ENCODE results near the gene CDH23. TPM values are rescaled to one million over a fixed set of nuclear protein-coding genes. Genes with fewer than 3 reads are reported as not detected.

Gene CDH23
- total and polyA plus RNA-seq, 2 of the 8 experiments (the other 6 are each of a cell fraction or from before 2014, with no cell fraction given): 1.9 to 4.9 TPM

DNA sequence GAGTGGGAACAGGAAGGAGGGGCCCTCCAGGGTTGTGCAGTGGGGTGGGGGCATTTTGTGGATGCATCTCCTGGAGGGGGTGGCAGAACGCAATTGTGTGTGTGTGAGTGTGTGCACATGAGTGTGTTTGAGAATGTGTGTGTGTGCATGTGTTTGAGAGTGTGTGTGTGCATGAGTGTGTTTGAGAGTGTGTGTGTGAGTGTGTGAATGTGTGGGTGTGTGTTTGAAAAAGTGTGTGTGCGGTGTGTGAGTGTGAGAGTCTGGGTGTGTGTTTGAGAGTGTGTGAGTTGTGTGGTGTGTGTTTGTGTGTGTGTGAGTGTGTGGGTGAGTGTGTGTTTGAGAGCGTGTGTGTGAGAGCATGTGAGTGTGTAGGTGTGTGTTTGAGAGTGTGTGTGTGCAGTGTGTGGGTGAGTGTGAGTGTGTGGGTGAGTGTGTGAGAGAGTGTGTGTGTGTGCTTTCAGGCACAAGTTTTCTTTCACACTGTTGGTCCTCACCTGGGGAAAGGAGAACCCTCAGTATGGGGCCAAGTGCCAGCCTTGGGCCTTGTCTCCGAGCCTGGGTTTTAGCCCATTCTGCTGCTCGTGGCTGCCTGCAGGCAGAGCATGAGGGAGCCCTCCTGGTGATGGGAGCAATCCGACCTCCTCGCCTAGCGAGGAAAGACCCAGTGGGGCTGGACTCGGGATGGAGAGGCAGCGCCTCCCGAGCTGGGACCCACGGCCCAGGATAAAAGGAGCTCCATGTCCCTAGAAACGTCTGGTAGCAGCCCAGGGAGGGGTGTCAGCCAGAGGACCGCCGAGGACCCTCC, 35.6 kb downstream of the CDH23 start (continued):
- TF ChIP-seq, protein P1, sequence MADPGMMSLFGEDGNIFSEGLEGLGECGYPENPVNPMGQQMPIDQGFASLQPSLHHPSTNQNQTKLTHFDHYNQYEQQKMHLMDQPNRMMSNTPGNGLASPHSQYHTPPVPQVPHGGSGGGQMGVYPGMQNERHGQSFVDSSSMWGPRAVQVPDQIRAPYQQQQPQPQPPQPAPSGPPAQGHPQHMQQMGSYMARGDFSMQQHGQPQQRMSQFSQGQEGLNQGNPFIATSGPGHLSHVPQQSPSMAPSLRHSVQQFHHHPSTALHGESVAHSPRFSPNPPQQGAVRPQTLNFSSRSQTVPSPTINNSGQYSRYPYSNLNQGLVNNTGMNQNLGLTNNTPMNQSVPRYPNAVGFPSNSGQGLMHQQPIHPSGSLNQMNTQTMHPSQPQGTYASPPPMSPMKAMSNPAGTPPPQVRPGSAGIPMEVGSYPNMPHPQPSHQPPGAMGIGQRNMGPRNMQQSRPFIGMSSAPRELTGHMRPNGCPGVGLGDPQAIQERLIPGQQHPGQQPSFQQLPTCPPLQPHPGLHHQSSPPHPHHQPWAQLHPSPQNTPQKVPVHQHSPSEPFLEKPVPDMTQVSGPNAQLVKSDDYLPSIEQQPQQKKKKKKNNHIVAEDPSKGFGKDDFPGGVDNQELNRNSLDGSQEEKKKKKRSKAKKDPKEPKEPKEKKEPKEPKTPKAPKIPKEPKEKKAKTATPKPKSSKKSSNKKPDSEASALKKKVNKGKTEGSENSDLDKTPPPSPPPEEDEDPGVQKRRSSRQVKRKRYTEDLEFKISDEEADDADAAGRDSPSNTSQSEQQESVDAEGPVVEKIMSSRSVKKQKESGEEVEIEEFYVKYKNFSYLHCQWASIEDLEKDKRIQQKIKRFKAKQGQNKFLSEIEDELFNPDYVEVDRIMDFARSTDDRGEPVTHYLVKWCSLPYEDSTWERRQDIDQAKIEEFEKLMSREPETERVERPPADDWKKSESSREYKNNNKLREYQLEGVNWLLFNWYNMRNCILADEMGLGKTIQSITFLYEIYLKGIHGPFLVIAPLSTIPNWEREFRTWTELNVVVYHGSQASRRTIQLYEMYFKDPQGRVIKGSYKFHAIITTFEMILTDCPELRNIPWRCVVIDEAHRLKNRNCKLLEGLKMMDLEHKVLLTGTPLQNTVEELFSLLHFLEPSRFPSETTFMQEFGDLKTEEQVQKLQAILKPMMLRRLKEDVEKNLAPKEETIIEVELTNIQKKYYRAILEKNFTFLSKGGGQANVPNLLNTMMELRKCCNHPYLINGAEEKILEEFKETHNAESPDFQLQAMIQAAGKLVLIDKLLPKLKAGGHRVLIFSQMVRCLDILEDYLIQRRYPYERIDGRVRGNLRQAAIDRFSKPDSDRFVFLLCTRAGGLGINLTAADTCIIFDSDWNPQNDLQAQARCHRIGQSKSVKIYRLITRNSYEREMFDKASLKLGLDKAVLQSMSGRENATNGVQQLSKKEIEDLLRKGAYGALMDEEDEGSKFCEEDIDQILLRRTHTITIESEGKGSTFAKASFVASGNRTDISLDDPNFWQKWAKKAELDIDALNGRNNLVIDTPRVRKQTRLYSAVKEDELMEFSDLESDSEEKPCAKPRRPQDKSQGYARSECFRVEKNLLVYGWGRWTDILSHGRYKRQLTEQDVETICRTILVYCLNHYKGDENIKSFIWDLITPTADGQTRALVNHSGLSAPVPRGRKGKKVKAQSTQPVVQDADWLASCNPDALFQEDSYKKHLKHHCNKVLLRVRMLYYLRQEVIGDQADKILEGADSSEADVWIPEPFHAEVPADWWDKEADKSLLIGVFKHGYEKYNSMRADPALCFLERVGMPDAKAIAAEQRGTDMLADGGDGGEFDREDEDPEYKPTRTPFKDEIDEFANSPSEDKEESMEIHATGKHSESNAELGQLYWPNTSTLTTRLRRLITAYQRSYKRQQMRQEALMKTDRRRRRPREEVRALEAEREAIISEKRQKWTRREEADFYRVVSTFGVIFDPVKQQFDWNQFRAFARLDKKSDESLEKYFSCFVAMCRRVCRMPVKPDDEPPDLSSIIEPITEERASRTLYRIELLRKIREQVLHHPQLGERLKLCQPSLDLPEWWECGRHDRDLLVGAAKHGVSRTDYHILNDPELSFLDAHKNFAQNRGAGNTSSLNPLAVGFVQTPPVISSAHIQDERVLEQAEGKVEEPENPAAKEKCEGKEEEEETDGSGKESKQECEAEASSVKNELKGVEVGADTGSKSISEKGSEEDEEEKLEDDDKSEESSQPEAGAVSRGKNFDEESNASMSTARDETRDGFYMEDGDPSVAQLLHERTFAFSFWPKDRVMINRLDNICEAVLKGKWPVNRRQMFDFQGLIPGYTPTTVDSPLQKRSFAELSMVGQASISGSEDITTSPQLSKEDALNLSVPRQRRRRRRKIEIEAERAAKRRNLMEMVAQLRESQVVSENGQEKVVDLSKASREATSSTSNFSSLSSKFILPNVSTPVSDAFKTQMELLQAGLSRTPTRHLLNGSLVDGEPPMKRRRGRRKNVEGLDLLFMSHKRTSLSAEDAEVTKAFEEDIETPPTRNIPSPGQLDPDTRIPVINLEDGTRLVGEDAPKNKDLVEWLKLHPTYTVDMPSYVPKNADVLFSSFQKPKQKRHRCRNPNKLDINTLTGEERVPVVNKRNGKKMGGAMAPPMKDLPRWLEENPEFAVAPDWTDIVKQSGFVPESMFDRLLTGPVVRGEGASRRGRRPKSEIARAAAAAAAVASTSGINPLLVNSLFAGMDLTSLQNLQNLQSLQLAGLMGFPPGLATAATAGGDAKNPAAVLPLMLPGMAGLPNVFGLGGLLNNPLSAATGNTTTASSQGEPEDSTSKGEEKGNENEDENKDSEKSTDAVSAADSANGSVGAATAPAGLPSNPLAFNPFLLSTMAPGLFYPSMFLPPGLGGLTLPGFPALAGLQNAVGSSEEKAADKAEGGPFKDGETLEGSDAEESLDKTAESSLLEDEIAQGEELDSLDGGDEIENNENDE (IDR thresholded peaks at IDR 0.05; ENCODE audit: insufficient replicate concordance, low read length): no peak
- TF ChIP-seq POLR2A (IDR thresholded peaks at IDR 0.05; ENCODE audit: control extremely low read depth in 1 of 2, low read depth in 2 of 2, low read length in 2 of 2): no peak
- no peak for TF ChIP-seq KDM5A (IDR thresholded peaks at IDR 0.05; ENCODE audit: low read length)
- TF ChIP-seq TBP (IDR thresholded peaks at IDR 0.05; ENCODE audit: low read depth, low read length): no peak
- TF ChIP-seq TCF12 (IDR thresholded peaks at IDR 0.05; ENCODE audit: low read depth, low read length): no peak
- TF ChIP-seq, protein P2, sequence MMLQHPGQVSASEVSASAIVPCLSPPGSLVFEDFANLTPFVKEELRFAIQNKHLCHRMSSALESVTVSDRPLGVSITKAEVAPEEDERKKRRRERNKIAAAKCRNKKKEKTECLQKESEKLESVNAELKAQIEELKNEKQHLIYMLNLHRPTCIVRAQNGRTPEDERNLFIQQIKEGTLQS (IDR thresholded peaks at IDR 0.05; ENCODE audit: insufficient read depth, low read depth, low read length): no peak
- TF ChIP-seq SP1 (IDR thresholded peaks at IDR 0.05; ENCODE audit: low read depth, low read length): no peak
- no peak for TF ChIP-seq RNF2 (IDR thresholded peaks at IDR 0.05; ENCODE audit: borderline replicate concordance, low read depth, low read length, missing control alignments, poor library complexity, severe bottlenecking)
- TF ChIP-seq CBX8 (IDR thresholded peaks at IDR 0.05; ENCODE audit: borderline replicate concordance, low read depth, low read length): no peak
- TF ChIP-seq RBBP5 (IDR thresholded peaks at IDR 0.05; ENCODE audit: borderline replicate concordance, low read depth, low read length): no peak
